ENCODE data around the gene CHST8.

GRCh38 chr19:33809960-33810359, 188.2 kb downstream of the CHST8 start:
- TF ChIP-seq POLR2A (IDR thresholded peaks at IDR 0.05) (no peak), EP300 (IDR thresholded peaks at IDR 0.05) (no peak)
- TF ChIP-seq, protein P1, sequence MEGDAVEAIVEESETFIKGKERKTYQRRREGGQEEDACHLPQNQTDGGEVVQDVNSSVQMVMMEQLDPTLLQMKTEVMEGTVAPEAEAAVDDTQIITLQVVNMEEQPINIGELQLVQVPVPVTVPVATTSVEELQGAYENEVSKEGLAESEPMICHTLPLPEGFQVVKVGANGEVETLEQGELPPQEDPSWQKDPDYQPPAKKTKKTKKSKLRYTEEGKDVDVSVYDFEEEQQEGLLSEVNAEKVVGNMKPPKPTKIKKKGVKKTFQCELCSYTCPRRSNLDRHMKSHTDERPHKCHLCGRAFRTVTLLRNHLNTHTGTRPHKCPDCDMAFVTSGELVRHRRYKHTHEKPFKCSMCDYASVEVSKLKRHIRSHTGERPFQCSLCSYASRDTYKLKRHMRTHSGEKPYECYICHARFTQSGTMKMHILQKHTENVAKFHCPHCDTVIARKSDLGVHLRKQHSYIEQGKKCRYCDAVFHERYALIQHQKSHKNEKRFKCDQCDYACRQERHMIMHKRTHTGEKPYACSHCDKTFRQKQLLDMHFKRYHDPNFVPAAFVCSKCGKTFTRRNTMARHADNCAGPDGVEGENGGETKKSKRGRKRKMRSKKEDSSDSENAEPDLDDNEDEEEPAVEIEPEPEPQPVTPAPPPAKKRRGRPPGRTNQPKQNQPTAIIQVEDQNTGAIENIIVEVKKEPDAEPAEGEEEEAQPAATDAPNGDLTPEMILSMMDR (IDR thresholded peaks at IDR 0.05), result no peak
